Measurements from ENCODE around the gene RNF157.
"Not testable (repeated sequence)": the region's sequence is repeated elsewhere in the genome, so short reads cannot be mapped to it uniquely, and the experiment has no call there.

Gene RNF157

GRCh38 chr17:76193591-76193990 lies 46.7 kb downstream of the RNF157 start:
- TF ChIP-seq CTCF (IDR thresholded peaks at IDR 0.05; ENCODE audit: low read depth, low read length): no peak
- H3K4me3 ChIP-seq (ENCODE audit: low read depth, low read length): no peak overlapping the region

- no peak overlapping the region for H3K4me3 ChIP-seq (ENCODE audit: low read depth, low read length)
- TF ChIP-seq CTCF (IDR thresholded peaks at IDR 0.05; ENCODE audit: low read depth, low read length): no peak
These were observed 48.4 kb downstream of the RNF157 start for GRCh38 chr17:76191896-76192295.

GRCh38 chr17:76189741-76190140 lies 50.6 kb downstream of the RNF157 start:
- H3K4me3 ChIP-seq (ENCODE audit: low read depth, low read length): no peak overlapping the region
- no peak for TF ChIP-seq CTCF (IDR thresholded peaks at IDR 0.05; ENCODE audit: low read depth, low read length)

GRCh38 chr17:76189247-76189646 lies 51.0 kb downstream of the RNF157 start:
- H3K4me3 ChIP-seq (ENCODE audit: low read depth, low read length): no peak overlapping the region
- TF ChIP-seq CTCF (IDR thresholded peaks at IDR 0.05; ENCODE audit: low read depth, low read length): no peak

- H3K4me3 ChIP-seq (ENCODE audit: low read depth, low read length): no peak overlapping the region
- TF ChIP-seq CTCF (IDR thresholded peaks at IDR 0.05; ENCODE audit: low read depth, low read length): no peak
These were observed 51.9 kb downstream of the RNF157 start for GRCh38 chr17:76188213-76189016.

GRCh38 chr17:76186774-76187173 lies 53.5 kb downstream of the RNF157 start:
- H3K4me3 ChIP-seq (ENCODE audit: low read depth, low read length): not testable (repeated sequence)

GRCh38 chr17:76184290-76184689 lies 56.0 kb downstream of the RNF157 start:
- no peak overlapping the region for H3K4me3 ChIP-seq (ENCODE audit: low read depth, low read length)
- no peak for TF ChIP-seq CTCF (IDR thresholded peaks at IDR 0.05; ENCODE audit: low read depth, low read length)

Data from WI38 (cell line).